ENCODE measurements around the gene CTF1.

Gene CTF1

GRCh38 chr16:30951750-30952149 is 55.3 kb downstream of the CTF1 start:
- H3K27ac ChIP-seq = no peak overlapping the region
- H3K36me3 ChIP-seq (ENCODE audit: control insufficient read depth, insufficient read depth, low read length) = no peaks in the 10 kb centered on the region
- no peak for TF ChIP-seq CTCF (IDR thresholded peaks at IDR 0.05)
- H3K4me2 ChIP-seq (ENCODE audit: low read length) = no peak overlapping the region
- H3K79me2 ChIP-seq = peaks cover 6% of the 10 kb centered on the region
- no peaks in the 10 kb centered on the region for H3K27me3 ChIP-seq (ENCODE audit: control insufficient read depth, insufficient read depth, low read length)
- H3K4me3 ChIP-seq (ENCODE audit: low read depth, low read length) = no peak overlapping the region
- peaks cover 13% of the 10 kb centered on the region for H3K4me1 ChIP-seq
- H2AFZ ChIP-seq = no peak overlapping the region
- no peaks in the 10 kb centered on the region for H3K9me3 ChIP-seq (ENCODE audit: control insufficient read depth, low read length)
- no peak overlapping the region for H3K9ac ChIP-seq

GRCh38 chr16:30953111-30953510 is 56.7 kb downstream of the CTF1 start:
- H3K9me3 ChIP-seq (ENCODE audit: control insufficient read depth, low read length) = no peaks in the 10 kb centered on the region
- H3K27ac ChIP-seq = no peak overlapping the region
- H3K9ac ChIP-seq = no peak overlapping the region
- H3K4me2 ChIP-seq (ENCODE audit: low read length) = no peak overlapping the region
- no peaks in the 10 kb centered on the region for H3K36me3 ChIP-seq (ENCODE audit: control insufficient read depth, insufficient read depth, low read length)
- no peak overlapping the region for H3K4me3 ChIP-seq (ENCODE audit: low read depth, low read length)
- H3K79me2 ChIP-seq = peaks cover 6% of the 10 kb centered on the region
- no peak for TF ChIP-seq CTCF (IDR thresholded peaks at IDR 0.05)
- no peak overlapping the region for H2AFZ ChIP-seq
- peaks cover 8% of the 10 kb centered on the region for H3K4me1 ChIP-seq
- H3K27me3 ChIP-seq (ENCODE audit: control insufficient read depth, insufficient read depth, low read length) = no peaks in the 10 kb centered on the region

All from parathyroid adenoma (tissue), 2 donors.